ENCODE data around the gene TMEM161A. TPM values are rescaled to one million over a fixed set of nuclear protein-coding genes. Genes with fewer than 3 reads are reported as not detected.
A peak's percentile ranks its signal among the peaks of the same experiment; 100 is the strongest.

Gene TMEM161A
- total RNA-seq, 1 donor from 2014 or later, result 13.3 TPM

GRCh38 chr19:19147344-19147743 is 9.1 kb upstream of the TMEM161A start:
- Histone ChIP-seq H3K4me3 (no peak overlapping the region), H3K79me2 (ENCODE audit: low read depth) (no peaks in the 10 kb centered on the region), H3K4me1 (no peaks in the 10 kb centered on the region), H3K27me3 (no peaks in the 10 kb centered on the region), H2AFZ (replicated peaks) (no peak overlapping the region), H4K20me1 (ENCODE audit: low read depth) (no peaks in the 10 kb centered on the region), H3K9ac (no peak overlapping the region), H3F3A (ENCODE audit: low read depth) (no peaks in the 10 kb centered on the region), H3K36me3 (no peaks in the 10 kb centered on the region), H3K27ac (no peak overlapping the region), H3K9me3 (ENCODE audit: low read depth) (no peaks in the 10 kb centered on the region), H3K4me2 (no peak overlapping the region)
- H3K4me1 Mint-ChIP-seq, result no peaks in the 10 kb centered on the region
- no peaks in the 10 kb centered on the region for H3K9me3 Mint-ChIP-seq
- TF ChIP-seq, protein P1, sequence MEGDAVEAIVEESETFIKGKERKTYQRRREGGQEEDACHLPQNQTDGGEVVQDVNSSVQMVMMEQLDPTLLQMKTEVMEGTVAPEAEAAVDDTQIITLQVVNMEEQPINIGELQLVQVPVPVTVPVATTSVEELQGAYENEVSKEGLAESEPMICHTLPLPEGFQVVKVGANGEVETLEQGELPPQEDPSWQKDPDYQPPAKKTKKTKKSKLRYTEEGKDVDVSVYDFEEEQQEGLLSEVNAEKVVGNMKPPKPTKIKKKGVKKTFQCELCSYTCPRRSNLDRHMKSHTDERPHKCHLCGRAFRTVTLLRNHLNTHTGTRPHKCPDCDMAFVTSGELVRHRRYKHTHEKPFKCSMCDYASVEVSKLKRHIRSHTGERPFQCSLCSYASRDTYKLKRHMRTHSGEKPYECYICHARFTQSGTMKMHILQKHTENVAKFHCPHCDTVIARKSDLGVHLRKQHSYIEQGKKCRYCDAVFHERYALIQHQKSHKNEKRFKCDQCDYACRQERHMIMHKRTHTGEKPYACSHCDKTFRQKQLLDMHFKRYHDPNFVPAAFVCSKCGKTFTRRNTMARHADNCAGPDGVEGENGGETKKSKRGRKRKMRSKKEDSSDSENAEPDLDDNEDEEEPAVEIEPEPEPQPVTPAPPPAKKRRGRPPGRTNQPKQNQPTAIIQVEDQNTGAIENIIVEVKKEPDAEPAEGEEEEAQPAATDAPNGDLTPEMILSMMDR (IDR thresholded peaks at IDR 0.05), result no peak
- TF ChIP-seq EZH2phosphoT487 (IDR thresholded peaks at IDR 0.05) (no peak), EZH2 (IDR thresholded peaks at IDR 0.05) (no peak)
- H3K36me3 Mint-ChIP-seq, result no peaks in the 10 kb centered on the region
- no peak for DNase-seq (ENCODE audit: low spot score)
- H3K4me3 Mint-ChIP-seq, result no peak overlapping the region
- peaks cover 4% of the 10 kb centered on the region for H3K27me3 Mint-ChIP-seq (ENCODE audit: insufficient read depth, low read depth)
- H3K27ac Mint-ChIP-seq, result no peak overlapping the region

DNA sequence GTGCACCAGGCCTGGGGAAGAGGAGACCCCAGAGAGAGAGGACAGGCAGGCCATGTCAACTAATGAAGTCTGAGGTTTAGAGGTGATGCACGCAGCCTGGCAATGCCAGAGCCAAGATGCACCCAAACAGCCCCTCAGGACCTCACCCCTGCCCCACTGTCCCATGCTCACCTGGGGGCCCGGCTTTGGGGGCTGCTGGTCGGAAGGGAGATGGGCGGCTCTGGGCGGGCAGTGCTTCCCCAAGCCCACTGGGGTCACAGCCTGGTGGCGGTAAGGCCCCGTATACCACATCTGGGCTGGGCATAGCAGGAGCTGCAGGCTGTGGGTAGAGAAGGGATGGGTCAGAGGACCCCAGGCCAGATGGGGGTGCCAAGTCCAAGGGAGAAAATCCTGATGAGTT is 8.6 kb upstream of the TMEM161A start:
- Histone ChIP-seq H3F3A (ENCODE audit: low read depth) (no peaks in the 10 kb centered on the region), H4K20me1 (ENCODE audit: low read depth) (no peaks in the 10 kb centered on the region), H3K9me3 (ENCODE audit: low read depth) (no peaks in the 10 kb centered on the region), H3K4me2 (no peak overlapping the region), H3K36me3 (no peaks in the 10 kb centered on the region), H3K4me3 (no peak overlapping the region), H3K9ac (no peak overlapping the region), H3K4me1 (no peaks in the 10 kb centered on the region), H2AFZ (replicated peaks) (no peak overlapping the region), H3K27me3 (no peaks in the 10 kb centered on the region), H3K79me2 (ENCODE audit: low read depth) (no peaks in the 10 kb centered on the region), H3K27ac (no peak overlapping the region)
- Mint-ChIP-seq H3K4me1 (no peaks in the 10 kb centered on the region), H3K27ac (no peak overlapping the region), H3K9me3 (no peaks in the 10 kb centered on the region), H3K36me3 (no peaks in the 10 kb centered on the region), H3K27me3 (ENCODE audit: insufficient read depth, low read depth) (peaks cover 4% of the 10 kb centered on the region), H3K4me3 (no peak overlapping the region)
- TF ChIP-seq, protein P1 (IDR thresholded peaks at IDR 0.05), result no peak
- no peak for TF ChIP-seq EZH2 (IDR thresholded peaks at IDR 0.05)
- TF ChIP-seq EZH2phosphoT487 (IDR thresholded peaks at IDR 0.05), result no peak
- DNase-seq (ENCODE audit: low spot score), result no peak

DNA sequence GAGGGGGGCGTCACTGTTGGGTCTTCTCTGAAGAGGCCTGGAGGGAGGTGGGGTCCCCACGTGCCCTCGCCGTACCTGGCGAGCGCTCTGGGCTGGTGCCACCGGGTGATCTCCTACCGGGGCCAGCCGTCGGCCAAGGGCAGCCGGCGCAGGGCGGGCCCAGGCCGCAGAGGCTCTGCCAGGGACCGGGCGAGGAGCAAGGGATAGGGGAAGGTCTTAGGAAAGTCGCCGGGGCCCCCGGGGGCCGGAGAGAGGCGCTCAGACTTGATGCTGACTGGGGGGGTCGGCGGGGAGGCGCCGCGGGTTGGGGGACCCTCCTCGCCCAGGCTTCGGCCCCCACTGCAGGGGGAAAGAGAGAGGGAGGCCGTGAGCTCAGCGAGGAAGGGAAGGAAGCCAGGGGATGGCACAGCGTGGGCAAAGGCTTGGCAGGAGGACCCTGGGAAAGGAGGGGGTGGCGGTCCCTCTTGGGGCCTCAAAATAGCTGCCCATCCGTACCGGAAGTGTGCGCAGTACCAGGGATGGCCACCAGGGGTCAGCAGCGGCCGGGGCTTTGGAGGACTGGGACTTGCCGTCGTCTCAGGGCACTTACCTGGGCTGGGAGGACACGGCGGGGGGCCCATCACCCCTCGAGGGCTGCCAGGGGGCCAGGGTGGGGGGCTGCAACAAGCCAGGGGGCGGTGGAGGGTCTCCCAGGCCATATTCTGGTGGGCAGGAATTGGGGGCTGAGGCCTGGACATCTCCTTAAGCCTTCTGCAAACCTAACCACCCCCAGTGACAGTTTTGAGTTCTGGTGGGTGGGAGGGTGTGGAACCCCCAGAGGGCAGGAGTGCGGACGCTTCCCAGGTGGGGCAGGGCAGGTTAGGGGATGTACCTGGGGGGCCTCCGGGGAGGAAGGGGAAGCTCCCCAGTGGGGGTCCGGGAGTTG is 7.7 kb upstream of the TMEM161A start:
- Histone ChIP-seq H3K4me3 (no peak overlapping the region), H2AFZ (replicated peaks) (no peak overlapping the region), H3K79me2 (ENCODE audit: low read depth) (no peaks in the 10 kb centered on the region), H3K9ac (no peak overlapping the region), H3K9me3 (ENCODE audit: low read depth) (no peaks in the 10 kb centered on the region), H3K27me3 (peaks cover 9% of the 10 kb centered on the region), H3K36me3 (no peaks in the 10 kb centered on the region), H3K4me1 (no peaks in the 10 kb centered on the region), H3K4me2 (no peak overlapping the region), H4K20me1 (ENCODE audit: low read depth) (no peaks in the 10 kb centered on the region), H3F3A (ENCODE audit: low read depth) (no peaks in the 10 kb centered on the region), H3K27ac (no peak overlapping the region)
- H3K4me3 Mint-ChIP-seq, result no peak overlapping the region
- H3K36me3 Mint-ChIP-seq, result no peaks in the 10 kb centered on the region
- H3K4me1 Mint-ChIP-seq, result no peaks in the 10 kb centered on the region
- H3K27ac Mint-ChIP-seq, result peak overlapping the region; percentile 21
- peaks cover 2% of the 10 kb centered on the region for H3K27me3 Mint-ChIP-seq (ENCODE audit: insufficient read depth, low read depth)
- peak; percentile 72 for DNase-seq (ENCODE audit: low spot score)
- H3K9me3 Mint-ChIP-seq, result no peaks in the 10 kb centered on the region
- no peak for TF ChIP-seq EZH2phosphoT487 (IDR thresholded peaks at IDR 0.05)
- TF ChIP-seq, protein P1 (IDR thresholded peaks at IDR 0.05), result peak; percentile 91

Data from neural progenitor cell (in vitro differentiated cells).